Activated naive CD8-positive, alpha-beta T cell treated with anti-CD3 and anti-CD28 coated beads for 36 hours (primary cell): ENCODE data around the gene CEMIP. TPM values are rescaled to one million over a fixed set of nuclear protein-coding genes. Genes with fewer than 3 reads are reported as not detected.
A peak's percentile ranks its signal among the peaks of the same experiment; 100 is the strongest.

Experiments used
- DNase-seq: peaks from one replicate; pipeline ENCODE4 v3.0.0; 2021
- H3K27ac Mint-ChIP-seq: one replicate; pipeline ENCODE4 v1.8.0; 2022; ENCODE audit warnings: mild to moderate bottlenecking, moderate library complexity, mixed read lengths
- H3K27me3 Mint-ChIP-seq: one replicate; pipeline ENCODE4 v1.8.0; 2022; ENCODE audit warnings: mild to moderate bottlenecking, mixed read lengths
- H3K36me3 Mint-ChIP-seq: one replicate; pipeline ENCODE4 v1.8.0; 2021; ENCODE audit warnings: mild to moderate bottlenecking, mixed read lengths
- H3K4me1 Mint-ChIP-seq: one replicate; pipeline ENCODE4 v1.8.0; 2021; ENCODE audit warnings: mixed read lengths
- H3K4me3 Mint-ChIP-seq: one replicate; pipeline ENCODE4 v1.8.0; 2022; ENCODE audit warnings: mild to moderate bottlenecking, moderate library complexity, mixed read lengths
- H3K9me3 Mint-ChIP-seq: one replicate; pipeline ENCODE4 v1.8.0; 2022; ENCODE audit warnings: mixed read lengths
- total RNA-seq, 2 experiments: library from RNA; stranded (reverse); gene quantifications; one replicate each; pipeline ENCODE4 v1.2.3, GENCODE V29; 2021

CEMIP gene
- total RNA-seq, 2 experiments from 2014 or later, result not detected

- H3K36me3 Mint-ChIP-seq, result peaks cover 23% of the 10 kb centered on the region
- peak within 1 kb of the TSS; percentile 91 for H3K27ac Mint-ChIP-seq
- DNase-seq, result peak; percentile 96
- H3K27me3 Mint-ChIP-seq, result peaks cover 3% of the 10 kb centered on the region
- H3K4me1 Mint-ChIP-seq, result peaks cover 43% of the 10 kb centered on the region
- no peaks in the 10 kb centered on the region for H3K9me3 Mint-ChIP-seq
- peak within 1 kb of the TSS; percentile 96 for H3K4me3 Mint-ChIP-seq
Measured at GRCh38 chr15:80989518-80990478, 210.6 kb downstream of the CEMIP start, which contains the start of gene MESD. Gene MESD, minus strand, starts transcription at chr15:80989819. Its CDS starts 28 bp downstream, at chr15:80989791.

GRCh38 chr15:80990955-80991354, 211.8 kb downstream of the CEMIP start:
- Mint-ChIP-seq H3K36me3 (peaks cover 20% of the 10 kb centered on the region), H3K27me3 (peaks cover 3% of the 10 kb centered on the region), H3K9me3 (peaks cover under 1% of the 10 kb centered on the region), H3K4me1 (peaks cover 35% of the 10 kb centered on the region), H3K27ac (no peak overlapping the region), H3K4me3 (no peak overlapping the region)
- no peak for DNase-seq

DNA sequence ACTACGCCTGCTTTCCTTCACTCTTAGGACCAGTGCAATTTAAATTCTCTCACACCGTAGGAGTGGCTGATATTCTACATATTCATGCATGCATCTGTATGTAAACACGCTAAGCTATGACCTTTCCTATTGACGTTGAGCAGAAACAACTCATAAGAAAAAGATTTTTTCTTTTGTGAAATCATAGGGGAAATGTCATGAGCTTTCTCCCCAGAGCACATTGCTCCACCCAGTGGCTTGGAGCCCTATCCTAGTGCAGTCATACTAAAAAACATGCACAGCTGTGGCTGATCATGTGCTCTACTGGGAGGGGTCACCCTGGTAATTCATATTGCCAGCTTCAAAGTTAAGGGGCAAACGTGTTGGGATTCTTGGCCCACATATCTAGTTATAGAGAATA, 212.3 kb downstream of the CEMIP start:
- H3K4me1 Mint-ChIP-seq, result peaks cover 31% of the 10 kb centered on the region
- H3K36me3 Mint-ChIP-seq, result peaks cover 17% of the 10 kb centered on the region
- no peak overlapping the region for H3K4me3 Mint-ChIP-seq
- no peak overlapping the region for H3K27ac Mint-ChIP-seq
- peaks cover 3% of the 10 kb centered on the region for H3K27me3 Mint-ChIP-seq
- no peak for DNase-seq
- peaks cover 2% of the 10 kb centered on the region for H3K9me3 Mint-ChIP-seq

DNA sequence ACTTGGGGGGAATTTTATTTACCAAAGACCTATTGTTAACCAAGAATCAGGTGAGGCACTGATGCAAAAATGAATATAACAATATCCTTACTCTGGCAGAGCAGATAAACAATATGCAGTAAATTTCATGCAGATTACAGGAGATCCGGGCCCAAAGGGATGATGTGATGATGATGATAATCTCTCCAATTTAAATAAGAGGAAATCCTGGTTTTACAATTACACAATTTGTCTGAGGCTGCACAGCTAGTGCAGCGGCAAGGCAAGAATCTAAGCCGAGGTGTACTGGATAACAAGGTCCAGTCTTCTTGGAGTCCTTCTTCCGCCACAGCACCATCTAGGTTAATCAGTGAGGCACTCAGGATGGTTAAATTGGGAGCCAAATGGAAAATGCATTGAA, 212.8 kb downstream of the CEMIP start:
- peaks cover 2% of the 10 kb centered on the region for H3K9me3 Mint-ChIP-seq
- H3K27me3 Mint-ChIP-seq, result peaks cover 3% of the 10 kb centered on the region
- no peak overlapping the region for H3K27ac Mint-ChIP-seq
- no peak for DNase-seq
- H3K36me3 Mint-ChIP-seq, result peaks cover 14% of the 10 kb centered on the region
- peaks cover 26% of the 10 kb centered on the region for H3K4me1 Mint-ChIP-seq
- H3K4me3 Mint-ChIP-seq, result no peak overlapping the region

- DNase-seq, result no peak
- H3K36me3 Mint-ChIP-seq, result peaks cover 13% of the 10 kb centered on the region
- H3K4me3 Mint-ChIP-seq, result no peak overlapping the region
- H3K9me3 Mint-ChIP-seq, result peaks cover 2% of the 10 kb centered on the region
- peaks cover 3% of the 10 kb centered on the region for H3K27me3 Mint-ChIP-seq
- H3K27ac Mint-ChIP-seq, result no peak overlapping the region
- peaks cover 23% of the 10 kb centered on the region for H3K4me1 Mint-ChIP-seq
Measured at GRCh38 chr15:80992441-80992840, 213.3 kb downstream of the CEMIP start.

- no peak for DNase-seq
- Mint-ChIP-seq H3K27me3 (no peaks in the 10 kb centered on the region), H3K36me3 (peaks cover 2% of the 10 kb centered on the region), H3K9me3 (peaks cover 2% of the 10 kb centered on the region), H3K4me1 (peaks cover 18% of the 10 kb centered on the region), H3K4me3 (no peak overlapping the region), H3K27ac (no peak overlapping the region)
Measured at GRCh38 chr15:80996247-80996646, 217.1 kb downstream of the CEMIP start.

- H3K4me3 Mint-ChIP-seq, result no peak overlapping the region
- DNase-seq, result no peak
- H3K4me1 Mint-ChIP-seq, result peaks cover 13% of the 10 kb centered on the region
- no peak overlapping the region for H3K27ac Mint-ChIP-seq
- H3K27me3 Mint-ChIP-seq, result no peaks in the 10 kb centered on the region
- H3K9me3 Mint-ChIP-seq, result peaks cover 2% of the 10 kb centered on the region
- H3K36me3 Mint-ChIP-seq, result peaks cover 3% of the 10 kb centered on the region
Measured at GRCh38 chr15:80997692-80998091, 218.5 kb downstream of the CEMIP start.

GRCh38 chr15:80998251-80998650, 219.1 kb downstream of the CEMIP start:
- Mint-ChIP-seq H3K4me1 (peaks cover 15% of the 10 kb centered on the region), H3K9me3 (peaks cover 2% of the 10 kb centered on the region), H3K27me3 (no peaks in the 10 kb centered on the region), H3K27ac (no peak overlapping the region), H3K36me3 (peaks cover 6% of the 10 kb centered on the region), H3K4me3 (no peak overlapping the region)
- no peak for DNase-seq

GRCh38 chr15:80999623-81000036, 220.5 kb downstream of the CEMIP start:
- peak overlapping the region; percentile 96 for H3K27ac Mint-ChIP-seq
- DNase-seq, result peak; percentile 70
- peak overlapping the region; percentile 90 for H3K4me3 Mint-ChIP-seq
- H3K36me3 Mint-ChIP-seq, result peaks cover 18% of the 10 kb centered on the region
- H3K27me3 Mint-ChIP-seq, result no peaks in the 10 kb centered on the region
- peaks cover 27% of the 10 kb centered on the region for H3K4me1 Mint-ChIP-seq
- H3K9me3 Mint-ChIP-seq, result peaks cover 2% of the 10 kb centered on the region

DNA sequence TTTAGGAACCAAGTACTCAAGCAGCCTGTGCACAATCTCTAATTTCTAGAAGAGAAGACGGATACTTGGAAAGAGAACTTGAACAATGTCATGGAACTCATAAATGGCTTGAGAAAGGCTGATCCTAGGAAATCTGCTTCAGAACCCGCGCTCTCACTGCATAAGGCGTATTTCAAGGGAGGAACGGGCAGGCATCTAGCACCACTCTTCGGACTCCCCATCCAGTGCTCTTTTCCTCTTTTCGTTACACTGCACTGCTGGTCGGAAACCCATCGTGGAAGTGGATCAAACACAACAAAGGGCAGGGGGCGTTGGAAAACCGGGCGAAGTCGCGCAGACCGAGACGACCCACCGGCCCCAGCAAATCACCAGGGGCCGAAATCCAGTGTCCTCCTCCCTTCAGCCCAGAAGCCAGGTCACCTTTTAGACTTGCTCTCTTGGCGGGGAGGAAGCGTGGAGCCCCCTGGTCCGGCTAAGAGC, 221.0 kb downstream of the CEMIP start:
- no peaks in the 10 kb centered on the region for H3K27me3 Mint-ChIP-seq
- no peak for DNase-seq
- H3K9me3 Mint-ChIP-seq, result peaks cover 2% of the 10 kb centered on the region
- peak overlapping the region; percentile 90 for H3K4me3 Mint-ChIP-seq
- peaks cover 32% of the 10 kb centered on the region for H3K4me1 Mint-ChIP-seq
- H3K27ac Mint-ChIP-seq, result peak overlapping the region; percentile 96
- peaks cover 21% of the 10 kb centered on the region for H3K36me3 Mint-ChIP-seq

DNA sequence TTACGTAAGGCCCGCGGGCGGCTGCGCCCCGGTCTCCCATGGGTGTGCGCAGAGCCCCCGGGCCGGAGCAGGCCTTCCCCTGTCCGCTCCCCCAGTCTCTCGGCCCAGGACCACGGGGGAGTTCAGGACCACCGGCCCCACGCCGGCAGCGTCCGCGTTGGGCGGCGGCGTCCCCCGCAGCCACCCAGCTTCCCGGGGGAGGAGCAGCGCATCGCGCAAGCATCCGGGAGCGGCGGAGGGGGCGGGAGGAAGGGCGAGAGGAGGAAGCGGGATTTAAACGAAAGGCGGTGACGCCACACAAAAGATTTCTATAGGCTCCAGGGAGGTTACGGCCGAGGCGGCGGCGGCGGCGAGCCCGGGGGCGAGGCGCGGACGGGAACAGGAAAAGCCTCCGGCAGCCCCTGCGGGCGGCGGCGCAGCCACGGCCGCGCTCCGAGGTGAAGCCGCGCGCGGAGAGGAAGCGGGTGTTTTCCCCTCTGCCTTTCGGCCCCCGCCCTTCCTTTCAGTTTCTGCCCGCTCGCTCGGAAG, 221.5 kb downstream of the CEMIP start, which contains the start of gene TLNRD1:
TSS of gene TLNRD1 (plus strand) at position 300 of the 528 bp plus-strand sequence. CDS start 1,349 bp downstream, outside the sequence.
- Mint-ChIP-seq H3K27ac (peak within 1 kb of the TSS; percentile 96), H3K4me3 (peak within 1 kb of the TSS; percentile 90), H3K27me3 (no peaks in the 10 kb centered on the region), H3K9me3 (peaks cover 2% of the 10 kb centered on the region), H3K4me1 (peaks cover 36% of the 10 kb centered on the region), H3K36me3 (peaks cover 24% of the 10 kb centered on the region)
- DNase-seq, result peak; percentile 88

Other genes with a start within 250 kb of the CEMIP start
- gene ABHD17C, start 84.1 kb upstream of the CEMIP start, total RNA-seq, result 1 to 10 TPM; 6.0 to 6.9 TPM
- gene MESD, start 210.4 kb downstream of the CEMIP start, total RNA-seq, result 10 to 100 TPM; 20.7 to 21.0 TPM
- 10 to 100 TPM; 28.2 to 29.9 TPM for gene TLNRD1, start 221.6 kb downstream of the CEMIP start, total RNA-seq